Right cardiac atrium (tissue), 5 donors: ENCODE data around the gene CCDC148. TPM values are rescaled to one million over a fixed set of nuclear protein-coding genes. Genes with fewer than 3 reads are reported as not detected.

Source experiments
- polyA plus RNA-seq: library from polyadenylated mRNA; stranded (reverse); fragments of 200-250 nt; gene quantifications from one replicate; pipeline ENCODE4 v1.2.3, GENCODE V29; 2013
- total RNA-seq, 4 donors: library from RNA; stranded (reverse); fragmentation: NEBNext Ultra II Directional; extraction: Animal tissue kit (Norgen Biotek cat#: 25700); gene quantifications; one replicate each; pipeline ENCODE4 v1.2.1, GENCODE V29; 2021
- donor health status: healthy with polysubstance abuse.
- donor health status: DM: no; HTN: yes; CAD: no.
- donor health status: DM: no; HTN: no; CAD: no.
- donor health status: DM: no; HTN: yes; CAD: no; lungs with severe emphysema.
- donor health status: DM: yes; HTN: yes; CAD: no.

CCDC148 gene
- total and polyA plus RNA-seq, 5 donors: 0.23 to 2.4 (median 1.1) TPM

Other genes with a start within 250 kb of the CCDC148 start
- gene PKP4, start 199 bp upstream of the CCDC148 start, total RNA-seq: 10 to 100 TPM; 49.2 to 74.8 (median 62.7) TPM
- gene PKP4, start 199 bp upstream of the CCDC148 start, polyA plus RNA-seq: 32.4 TPM